Stimulated activated CD8-positive, alpha-beta memory T cell treated with anti-CD3 and anti-CD28 coated beads, Interleukin-12 subunit alpha, Interleukin-12 subunit beta, amount 100 ng/mL, for 4 hours (primary cell): ENCODE results near the gene GPRC5B.
A peak's percentile ranks its signal among the peaks of the same experiment; 100 is the strongest.

Source experiments
- DNase-seq: peaks from one replicate; pipeline ENCODE4 v3.0.0-alpha.2; 2020; ENCODE audit warnings: low read depth

Gene GPRC5B, protein sequence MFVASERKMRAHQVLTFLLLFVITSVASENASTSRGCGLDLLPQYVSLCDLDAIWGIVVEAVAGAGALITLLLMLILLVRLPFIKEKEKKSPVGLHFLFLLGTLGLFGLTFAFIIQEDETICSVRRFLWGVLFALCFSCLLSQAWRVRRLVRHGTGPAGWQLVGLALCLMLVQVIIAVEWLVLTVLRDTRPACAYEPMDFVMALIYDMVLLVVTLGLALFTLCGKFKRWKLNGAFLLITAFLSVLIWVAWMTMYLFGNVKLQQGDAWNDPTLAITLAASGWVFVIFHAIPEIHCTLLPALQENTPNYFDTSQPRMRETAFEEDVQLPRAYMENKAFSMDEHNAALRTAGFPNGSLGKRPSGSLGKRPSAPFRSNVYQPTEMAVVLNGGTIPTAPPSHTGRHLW

DNA sequence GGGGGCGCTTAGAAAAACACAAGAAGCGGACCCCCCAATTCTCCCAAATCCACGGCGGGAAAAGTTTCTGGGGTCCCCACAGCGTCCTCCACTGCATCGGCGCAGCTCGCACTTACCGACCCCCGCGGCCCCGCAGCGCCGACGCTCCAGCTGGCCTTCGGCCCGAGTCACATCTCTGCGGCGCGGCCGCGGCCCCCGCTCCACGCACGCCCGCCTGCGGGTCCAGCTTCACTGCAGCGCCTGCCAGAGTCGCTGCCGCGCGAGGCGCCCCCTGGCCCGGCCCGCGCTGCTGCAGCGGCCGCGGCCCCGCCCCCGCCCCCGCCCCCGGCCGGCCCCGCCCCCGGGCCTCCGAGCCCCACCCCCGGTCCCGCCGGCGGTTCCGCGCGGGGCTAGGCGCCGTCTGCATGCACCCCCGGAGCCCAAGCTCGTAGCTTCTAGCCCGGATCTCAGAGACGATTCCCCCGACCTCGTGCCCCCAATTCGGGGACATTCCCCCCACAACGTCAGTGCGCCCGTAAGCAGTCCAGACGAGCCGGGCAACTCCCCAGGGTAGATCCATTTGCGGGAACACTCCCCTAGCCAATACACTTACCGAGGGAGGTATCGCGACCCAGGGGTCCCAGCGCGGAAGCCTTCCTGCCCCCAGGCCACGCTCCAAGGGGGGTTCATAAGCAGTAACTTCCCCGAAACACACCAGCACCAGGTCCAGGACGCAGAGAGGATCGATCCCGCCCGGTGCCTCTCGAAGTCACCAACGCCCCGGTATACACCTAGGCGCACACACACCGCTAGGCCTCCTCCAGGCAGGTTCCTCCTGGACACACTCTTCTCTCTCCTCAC is at the start of gene GPRC5B:
Gene GPRC5B (minus strand): TSS at position 238 of the 840 bp plus-strand sequence. CDS start 12,003 bp downstream, outside the sequence.
- peak; percentile 13 for DNase-seq

DNA sequence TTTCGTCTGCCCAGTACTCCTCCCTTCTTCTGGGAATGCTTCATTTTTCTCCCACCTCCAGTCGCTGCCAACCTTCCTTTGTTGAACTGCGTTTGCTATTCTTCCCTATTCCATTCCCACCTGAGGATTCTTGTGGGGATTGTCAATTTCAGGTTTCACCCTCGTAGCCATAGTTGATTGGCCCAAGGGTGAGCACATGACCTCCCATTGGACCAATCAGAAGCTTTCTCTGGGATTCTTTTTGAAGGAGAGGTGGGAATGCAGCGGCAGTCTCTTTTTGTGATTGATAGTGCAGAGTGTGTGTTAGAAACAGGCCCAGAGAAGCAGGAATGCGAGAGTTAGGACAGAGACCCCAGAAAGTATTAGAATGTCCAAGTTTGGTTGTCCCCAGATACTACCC is 49.1 kb upstream of the GPRC5B start:
- DNase-seq: no peak

DNA sequence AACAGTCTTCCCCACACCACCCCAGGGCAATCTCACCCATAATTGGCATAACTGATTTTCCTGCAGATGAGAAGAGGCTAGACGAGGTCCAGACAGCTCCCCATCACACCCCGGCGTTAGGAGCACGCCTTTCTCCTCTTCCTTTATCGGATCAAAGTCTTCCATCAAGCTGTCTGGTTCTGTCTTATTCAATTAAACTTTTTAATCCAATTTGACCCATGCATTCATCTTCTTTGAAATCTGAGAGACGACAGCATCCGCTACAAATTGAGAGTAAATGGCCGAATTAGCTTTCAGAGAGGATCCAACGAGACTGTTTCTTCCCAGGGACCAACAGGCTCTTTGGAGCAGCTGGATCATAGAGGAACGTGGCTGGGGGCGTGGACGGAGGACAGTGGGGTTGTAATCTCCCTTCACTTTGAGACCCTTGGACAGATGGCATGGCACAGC is 44.4 kb upstream of the GPRC5B start:
- DNase-seq: no peak

DNA sequence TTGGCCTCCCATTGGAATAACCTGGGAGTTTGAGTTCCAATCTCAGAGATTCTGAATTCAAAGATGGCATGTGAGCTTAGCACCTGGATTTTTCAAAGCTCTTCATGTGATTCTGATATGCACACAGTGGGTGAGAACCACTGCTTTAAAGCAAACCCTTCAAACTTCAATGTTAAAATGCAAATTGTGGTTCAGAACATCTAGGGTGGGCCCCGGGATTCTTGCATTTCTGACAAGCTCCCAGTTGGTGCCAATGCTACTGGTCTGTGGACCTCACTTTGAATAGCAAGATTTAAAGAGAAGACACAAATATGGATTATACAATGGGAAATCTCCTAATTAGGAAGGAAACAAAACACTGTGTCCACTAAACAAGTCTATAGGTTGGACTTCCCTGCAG is 43.8 kb upstream of the GPRC5B start:
- DNase-seq: no peak

DNA sequence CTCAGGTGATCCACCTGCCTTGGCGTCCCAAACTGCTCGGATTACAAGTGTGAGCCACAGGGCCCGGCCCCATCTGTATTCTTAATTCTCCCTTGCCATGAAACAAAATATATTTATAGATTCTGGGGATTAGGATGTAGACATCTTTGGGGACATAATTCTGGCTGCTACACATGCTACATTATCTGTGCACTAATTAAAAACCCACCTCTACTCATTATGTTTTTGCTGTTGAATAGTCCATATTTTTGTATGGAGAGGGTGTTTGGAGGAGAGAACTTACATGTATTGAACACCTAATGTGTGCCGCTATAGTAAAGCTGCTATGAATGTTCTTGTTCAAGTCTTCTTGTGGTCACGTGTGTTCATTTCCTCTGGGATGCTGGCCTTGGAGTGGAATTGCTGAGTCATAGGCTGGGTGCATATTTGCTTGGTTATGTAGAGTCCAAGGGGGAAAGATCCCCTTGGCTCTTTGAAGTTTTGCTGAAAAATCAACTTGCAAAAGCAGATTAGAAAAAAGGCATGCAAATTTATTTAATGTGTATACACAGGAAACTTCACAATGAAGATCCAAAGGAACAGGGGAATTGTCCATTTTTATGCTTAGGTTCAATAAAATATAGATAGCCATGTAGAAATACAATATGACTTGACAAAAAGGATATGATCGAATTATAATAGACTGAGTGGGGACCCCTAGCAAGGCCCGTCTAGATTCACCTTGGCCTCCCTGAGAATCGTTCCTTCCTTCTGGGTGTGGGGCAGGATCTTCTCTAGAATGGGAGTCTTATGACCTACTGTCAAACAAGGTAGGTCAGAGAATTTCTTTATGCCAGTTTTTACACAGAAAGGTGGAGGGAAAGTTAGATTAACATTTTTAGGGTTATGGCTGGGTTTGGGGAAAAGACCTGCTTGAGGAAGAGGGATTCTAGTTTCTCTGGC is 42.1 kb upstream of the GPRC5B start:
- DNase-seq: no peak

DNA sequence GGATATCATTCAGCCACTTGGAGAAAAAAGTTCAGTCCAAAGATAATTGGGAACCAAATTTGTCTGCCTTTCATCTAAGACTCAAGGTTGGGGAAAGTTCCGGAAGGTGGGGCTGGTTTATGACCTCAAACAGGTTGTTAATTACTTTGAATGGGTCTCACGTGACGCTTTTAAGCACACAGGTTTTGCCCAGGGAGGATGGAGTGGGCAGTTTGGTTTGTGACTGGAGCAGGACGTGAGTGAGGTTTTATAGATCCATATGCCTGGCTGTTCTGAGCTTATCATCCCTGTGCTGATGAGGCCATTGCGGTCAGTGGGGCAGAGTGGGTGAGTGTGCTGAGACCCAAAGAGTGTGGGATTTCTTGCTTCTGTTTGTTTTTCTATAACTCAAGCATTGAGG is 38.7 kb upstream of the GPRC5B start:
- DNase-seq: no peak

DNA sequence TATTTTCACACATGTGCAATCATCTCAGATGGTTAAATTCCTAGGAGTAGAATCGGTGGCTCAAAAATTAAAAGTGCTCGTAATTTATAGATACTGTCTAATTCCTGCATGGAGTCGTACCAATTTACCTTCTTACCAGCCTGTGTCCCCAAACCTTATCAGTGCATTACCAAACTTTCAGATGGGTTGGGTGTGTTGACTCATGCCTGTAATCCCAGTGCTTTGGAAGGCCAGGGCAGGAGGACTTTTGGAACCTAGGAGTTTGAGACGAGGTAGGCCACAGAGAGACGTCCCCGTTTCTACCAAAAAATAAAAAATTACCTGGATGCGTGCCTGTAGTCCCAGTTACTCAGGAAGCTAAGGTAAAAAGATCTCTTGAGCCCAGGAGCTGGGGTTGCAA is 34.5 kb upstream of the GPRC5B start:
- no peak for DNase-seq

DNA sequence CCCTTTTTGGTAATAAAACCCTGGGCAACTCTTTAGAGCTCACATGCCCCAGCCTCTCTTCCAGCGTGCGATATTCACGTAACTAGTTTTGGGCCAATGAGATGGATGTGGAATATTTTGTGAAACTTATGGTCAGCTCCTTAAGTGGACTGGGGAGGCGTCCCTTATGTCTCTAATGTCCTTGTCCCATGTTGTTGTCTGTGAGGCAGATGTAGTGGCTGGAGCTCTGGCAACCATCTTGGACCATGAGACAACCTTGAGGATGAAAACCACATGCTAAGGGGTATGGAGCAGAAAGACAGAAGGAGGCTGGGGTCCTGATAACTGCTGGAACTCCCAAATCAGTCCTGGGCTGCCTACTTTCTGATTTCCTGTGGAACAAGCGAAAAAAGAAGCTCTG is 31.4 kb upstream of the GPRC5B start:
- DNase-seq: no peak

DNA sequence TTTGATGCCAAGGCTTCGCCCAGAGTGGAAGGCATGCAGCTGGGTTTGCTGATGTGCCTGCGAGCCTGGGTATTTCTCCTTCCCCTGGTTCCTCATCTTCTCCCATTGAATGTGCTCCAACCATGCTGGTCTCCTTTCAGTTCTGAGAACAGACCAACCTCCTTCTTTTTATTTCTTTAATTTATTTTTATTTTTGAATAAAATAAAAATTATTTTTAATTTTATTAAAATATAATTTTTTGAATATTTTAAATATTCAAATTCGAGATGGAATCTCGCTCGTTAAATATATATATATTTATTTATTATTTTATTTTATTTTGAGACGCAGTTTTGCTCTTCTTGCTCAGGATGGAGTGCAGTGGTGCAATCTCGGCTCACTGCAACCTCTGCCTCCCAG is 30.2 kb upstream of the GPRC5B start:
- DNase-seq: no peak

DNA sequence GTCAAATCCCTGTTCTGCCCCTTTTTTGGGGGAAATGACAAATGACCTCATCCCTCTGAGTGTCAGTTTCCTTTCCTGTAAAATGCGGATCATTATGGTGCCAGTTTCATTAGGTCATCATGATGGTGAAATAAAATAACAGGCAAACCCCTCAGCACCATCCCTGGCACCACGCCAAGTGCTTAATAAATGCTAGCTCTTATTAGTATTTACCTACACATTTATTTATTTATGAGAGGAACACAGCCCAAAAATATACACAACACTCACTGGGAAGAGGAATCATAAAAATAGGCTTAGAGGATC is 28.6 kb upstream of the GPRC5B start:
- DNase-seq: no peak

DNA sequence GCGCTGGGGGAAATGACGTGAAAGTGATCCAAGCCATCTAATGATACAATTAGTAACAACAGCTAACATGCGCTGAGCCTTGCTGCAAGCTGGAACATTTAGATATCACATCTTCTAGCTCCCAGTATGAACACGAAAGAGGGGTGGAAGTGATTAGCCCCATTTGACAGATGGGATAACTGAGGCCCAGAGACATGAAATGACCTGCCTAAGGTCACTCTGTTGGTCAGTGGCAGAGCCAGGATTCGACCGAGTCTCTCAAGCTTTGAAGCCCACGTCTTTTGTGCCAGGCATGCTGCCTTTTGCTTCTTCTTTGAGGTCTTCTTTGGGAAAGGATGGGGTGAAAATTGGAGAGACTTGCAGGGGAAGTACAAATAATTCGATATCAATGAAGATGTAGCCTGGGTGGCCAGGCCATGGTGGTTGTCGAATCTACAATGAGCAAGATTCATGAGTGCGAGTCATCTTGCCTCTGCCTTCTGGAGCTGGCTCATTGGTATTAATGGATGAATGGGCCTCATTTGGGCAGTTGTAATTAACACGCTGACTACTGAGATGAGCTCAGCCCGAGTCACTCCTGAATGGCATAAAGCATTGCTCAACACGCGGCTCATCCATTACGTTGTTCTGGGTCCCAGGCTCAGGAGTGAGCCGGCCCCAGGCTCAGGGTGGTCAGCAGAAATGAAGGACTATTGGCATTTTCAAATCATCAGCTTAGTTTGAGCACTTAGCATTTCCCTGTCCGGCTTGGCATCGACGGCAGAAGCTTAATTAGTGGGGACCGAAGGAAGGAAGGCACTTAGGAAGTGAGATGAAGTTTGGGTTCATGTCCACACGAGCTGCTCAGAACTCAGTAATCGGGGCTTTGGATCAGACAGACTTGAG is 28.0 kb upstream of the GPRC5B start:
- DNase-seq: no peak

DNA sequence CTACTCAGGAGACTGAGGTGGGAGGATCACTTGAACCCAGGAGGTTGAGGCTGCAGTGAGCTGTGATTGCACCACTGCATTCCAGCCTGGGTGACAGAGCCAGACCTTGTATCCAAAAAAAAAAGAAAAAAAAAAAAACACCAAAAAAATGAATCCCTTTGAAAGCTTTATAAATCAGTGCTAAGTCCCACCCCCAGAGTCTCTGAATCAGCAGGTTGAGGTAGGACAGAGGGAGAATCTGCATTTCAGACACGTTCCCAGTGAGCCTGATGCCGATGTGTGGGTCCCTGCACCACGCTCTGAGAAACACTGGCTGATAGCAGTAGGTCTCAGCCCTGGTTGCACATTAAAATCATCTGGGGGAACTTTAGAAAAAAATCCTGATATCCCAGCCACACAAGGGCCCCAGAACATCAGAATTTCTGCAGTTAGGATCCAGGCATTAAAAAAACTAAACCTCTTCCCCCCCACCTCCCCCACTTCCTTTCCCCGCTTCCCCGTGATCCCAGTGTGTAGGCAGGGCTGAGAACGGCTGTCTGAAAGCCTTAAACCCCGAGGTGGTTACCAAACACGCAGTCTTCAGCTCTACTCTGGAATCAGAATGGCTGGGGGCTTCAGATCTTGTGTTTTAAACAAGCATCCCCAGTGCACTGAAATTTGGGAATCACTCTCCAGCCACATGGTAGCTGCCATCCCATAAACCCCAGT is 27.3 kb upstream of the GPRC5B start:
- no peak for DNase-seq

DNA sequence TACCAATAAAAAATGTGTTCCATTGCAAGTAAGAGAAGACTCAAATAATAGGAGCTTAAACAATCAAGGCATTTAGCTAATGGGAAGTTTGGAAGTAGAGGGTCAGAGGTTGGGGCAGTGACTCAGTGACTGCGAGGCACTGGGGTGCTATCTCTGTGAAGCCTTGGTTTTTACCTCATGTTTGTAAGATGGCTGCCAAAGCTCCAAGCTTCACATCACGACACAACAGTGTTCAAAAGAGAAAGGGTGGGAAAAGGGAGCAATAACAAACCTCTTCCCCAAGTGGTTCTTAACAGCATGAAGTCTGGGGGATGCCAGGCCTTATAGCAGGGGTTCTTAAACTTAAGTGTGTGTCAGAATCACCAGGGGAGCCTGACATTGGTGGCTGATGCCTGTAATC is 26.6 kb upstream of the GPRC5B start:
- no peak for DNase-seq

DNA sequence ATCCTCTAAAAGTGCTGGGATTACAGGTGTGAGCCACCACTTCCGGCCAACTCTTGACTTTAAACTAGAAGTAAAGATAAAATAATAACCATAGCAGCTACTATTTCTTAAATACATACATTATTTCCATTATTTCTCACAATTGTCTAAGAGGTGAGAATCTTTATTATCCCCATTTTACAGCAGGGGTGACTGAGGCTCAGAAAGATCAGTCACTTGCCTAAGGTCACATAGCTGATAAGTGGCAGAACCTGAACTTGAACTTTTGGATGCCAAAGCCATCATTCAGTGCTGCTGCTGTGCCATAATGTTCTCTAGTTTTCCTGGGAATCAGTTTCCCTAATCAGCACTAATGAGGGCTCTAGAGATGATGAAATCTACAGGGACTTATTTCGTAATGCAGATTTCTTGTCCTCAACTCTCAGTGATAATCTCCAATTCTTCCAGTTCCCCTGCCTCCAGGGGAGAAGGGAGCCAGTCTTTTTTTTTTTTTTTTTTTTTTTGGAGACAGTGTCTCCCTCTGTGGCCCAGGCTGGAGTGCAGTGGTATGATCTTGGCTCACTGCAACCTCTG is 25.2 kb upstream of the GPRC5B start:
- DNase-seq: no peak

DNA sequence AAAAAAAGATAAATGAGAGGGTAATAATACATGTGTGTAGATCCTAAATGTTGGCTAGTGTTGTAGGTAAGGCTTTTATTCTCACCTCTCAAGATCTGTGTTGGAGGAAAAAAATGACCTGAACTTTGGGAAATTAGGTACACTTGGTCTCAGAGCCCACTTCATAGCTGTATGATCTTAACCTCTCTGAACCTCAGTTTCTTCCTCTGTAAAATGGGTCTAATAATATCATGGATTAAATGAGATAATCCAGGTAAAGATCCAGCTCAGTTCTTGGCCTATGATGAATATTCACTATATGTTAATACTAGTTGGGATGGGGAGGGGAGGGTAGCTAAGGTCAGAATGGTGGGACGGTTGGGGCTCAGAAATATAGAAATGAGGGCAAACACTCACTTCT is 24.3 kb upstream of the GPRC5B start:
- DNase-seq: no peak

DNA sequence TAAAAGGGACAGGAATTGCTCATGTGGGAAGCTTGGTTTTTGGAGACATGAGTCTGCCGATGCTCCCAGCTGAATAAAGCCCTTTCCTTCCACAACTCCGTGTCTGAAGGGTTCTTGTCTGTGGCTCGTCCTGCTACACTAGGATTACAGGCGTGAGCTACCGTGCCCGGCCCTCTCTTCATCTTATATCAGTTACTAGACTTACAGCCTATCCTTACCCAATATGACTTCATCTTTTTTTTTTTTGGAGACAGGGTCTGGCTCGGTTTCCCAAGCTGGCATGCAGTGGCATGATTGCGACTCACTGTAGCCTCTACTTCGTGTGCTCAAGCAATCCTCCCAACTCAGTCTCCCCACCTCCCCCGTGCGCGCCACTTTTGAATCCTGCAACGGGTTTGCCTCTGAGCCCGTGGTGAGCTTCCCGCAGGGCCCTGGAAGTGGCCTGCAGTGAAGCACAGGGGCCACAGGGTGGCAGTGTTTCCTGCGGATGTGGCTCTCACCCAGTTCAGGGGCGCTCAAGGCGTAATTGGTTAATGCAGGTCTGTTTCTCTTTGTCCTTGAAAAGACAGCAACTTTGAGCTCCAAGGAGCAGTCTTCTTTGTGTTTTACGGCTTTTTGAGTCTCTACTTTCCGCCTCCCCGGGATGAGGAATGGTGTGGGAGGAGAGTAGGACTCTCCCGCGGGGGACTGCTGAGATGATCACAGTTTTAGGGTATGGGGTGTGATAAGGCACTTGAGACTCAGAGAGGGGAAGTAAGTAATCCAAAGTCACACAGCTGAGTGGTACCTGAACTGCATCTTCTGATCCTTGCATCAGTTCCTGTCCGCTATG is 22.7 kb upstream of the GPRC5B start:
- DNase-seq: peak; percentile 30

DNA sequence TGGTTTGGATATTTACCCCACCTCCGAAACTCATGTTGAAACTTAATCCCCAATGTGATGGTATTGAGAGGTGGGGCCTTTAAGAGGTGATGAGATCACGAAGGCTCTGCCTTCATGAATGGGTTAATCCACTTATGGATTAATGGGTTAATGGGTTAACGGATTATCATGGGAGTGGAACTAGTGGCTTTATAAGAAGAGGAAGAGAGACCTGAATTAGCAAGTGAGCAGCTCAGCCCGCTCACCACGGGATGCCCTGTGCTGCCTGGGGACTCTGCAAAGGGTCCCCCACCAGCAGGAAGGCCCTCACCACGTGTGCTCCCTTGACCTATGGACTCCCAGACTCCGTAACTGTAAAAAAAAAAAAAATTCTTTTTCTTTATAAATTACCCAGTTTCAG is 16.5 kb upstream of the GPRC5B start:
- no peak for DNase-seq

DNA sequence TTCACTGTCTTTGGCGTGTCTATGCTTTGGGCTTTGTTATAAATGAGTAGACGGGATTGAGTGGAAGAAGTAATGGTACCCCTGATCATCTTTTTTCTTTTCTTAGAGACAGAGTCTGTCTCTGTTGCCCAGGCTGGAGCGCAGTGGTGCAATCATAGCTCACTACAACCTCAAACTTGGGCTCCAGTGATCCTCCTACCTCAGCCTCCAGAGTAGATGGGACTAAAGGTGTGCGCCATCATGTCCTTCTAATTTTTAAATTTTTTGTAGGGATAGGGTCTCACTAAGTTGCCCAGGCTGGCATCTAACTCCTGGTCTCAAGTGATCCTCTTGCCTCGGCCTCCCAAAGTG is 14.9 kb upstream of the GPRC5B start:
- DNase-seq: no peak

DNA sequence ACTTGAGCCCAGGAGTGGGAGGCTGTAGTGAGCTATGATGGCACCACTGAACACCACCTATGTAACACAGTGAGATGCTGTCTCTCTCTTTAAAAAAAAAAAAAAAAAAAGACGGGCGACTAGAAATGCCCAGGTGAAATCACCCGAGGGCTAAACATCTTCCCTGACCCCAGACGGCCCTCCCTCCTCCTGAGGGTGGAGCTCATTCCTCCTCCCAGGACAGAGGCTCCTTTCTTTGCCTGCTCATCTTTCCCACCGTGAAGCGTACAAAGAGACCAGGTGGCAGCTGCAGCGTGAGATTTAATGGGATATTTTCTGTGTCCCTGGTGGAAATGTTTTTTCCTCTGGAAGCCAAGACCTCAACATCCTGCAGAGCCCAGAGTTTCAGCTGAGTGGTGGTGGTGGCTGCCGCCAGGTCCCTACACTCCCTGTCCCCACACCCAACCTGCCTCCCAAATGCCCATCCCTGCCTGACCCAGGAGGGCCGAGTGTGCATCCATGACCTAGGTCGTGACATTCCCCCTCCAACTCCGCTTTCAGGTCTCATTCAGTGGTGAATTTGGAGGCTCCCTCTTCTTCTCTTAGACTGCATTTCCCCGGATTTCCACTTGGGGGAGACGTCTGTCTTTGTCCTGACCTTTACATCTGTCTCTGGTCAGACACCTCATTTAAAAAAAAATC is 14.4 kb upstream of the GPRC5B start:
- DNase-seq: no peak
